ENCODE results near the gene TIMM50.
A peak's percentile ranks its signal among the peaks of the same experiment; 100 is the strongest.

TIMM50 gene

DNA sequence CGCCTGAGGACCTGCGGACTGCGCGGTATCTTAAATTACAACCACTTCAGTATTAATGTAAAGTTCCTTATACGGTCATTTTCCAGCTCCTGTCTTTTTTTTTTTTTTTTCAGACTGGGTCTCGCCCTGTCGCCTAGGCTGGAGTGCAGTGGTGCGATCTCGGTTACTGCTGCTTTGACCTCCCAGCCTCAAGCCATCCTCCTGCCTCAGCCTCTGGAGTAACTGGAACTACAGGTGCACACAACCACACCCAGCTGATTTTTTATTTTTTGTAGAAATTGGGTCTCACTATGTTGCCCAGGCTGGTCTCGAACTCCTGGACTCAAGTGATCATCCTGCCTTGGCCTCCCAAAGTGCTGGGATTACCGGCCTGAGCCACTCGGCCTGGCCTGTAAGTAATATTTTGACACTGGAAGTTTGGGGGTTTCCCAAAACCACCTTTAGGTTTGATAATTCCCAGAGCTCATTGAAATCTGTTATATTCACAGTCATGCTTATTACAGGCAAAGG, 52.4 kb downstream of the TIMM50 start:
- DNase-seq (ENCODE audit: low read depth) = no peak

- no peak for DNase-seq (ENCODE audit: low read depth)
Measured at GRCh38 chr19:39533791-39534190, 53.2 kb downstream of the TIMM50 start.

GRCh38 chr19:39539165-39539517, 58.5 kb downstream of the TIMM50 start:
- no peak for DNase-seq (ENCODE audit: low read depth)

GRCh38 chr19:39539518-39540332, 59.1 kb downstream of the TIMM50 start, which contains the start of gene EID2:
Gene EID2 (minus strand): TSS chr19:39540161. CDS start chr19:39540079, 82 bp downstream.
- peak; percentile 85 for DNase-seq (ENCODE audit: low read depth)

DNA sequence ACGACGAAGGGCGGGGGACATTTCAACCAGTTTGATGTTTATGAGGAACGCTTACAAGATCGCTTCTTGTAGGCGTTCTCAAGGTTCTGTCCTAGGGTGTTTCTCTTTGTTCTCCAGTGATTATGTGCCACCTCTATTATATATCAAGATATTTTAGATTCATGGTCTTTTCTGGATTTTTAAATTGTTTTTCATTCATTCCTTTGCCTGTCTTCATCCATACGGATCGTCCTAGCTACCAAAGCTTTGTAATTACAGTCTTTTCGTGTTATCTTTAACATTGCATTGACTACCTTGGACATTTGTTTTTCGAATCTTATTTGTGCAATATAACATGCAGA, 59.7 kb downstream of the TIMM50 start:
- DNase-seq (ENCODE audit: low read depth) = no peak

Measured in GM04504 (cell line).